ENCODE data around the gene CORO7. TPM values are rescaled to one million over a fixed set of nuclear protein-coding genes. Genes with fewer than 3 reads are reported as not detected.

CORO7 gene
- 8.9 and 10.6 TPM in 2 replicates for total RNA-seq (2014; rRNA removed; shearing (Covaris generic))

DNA sequence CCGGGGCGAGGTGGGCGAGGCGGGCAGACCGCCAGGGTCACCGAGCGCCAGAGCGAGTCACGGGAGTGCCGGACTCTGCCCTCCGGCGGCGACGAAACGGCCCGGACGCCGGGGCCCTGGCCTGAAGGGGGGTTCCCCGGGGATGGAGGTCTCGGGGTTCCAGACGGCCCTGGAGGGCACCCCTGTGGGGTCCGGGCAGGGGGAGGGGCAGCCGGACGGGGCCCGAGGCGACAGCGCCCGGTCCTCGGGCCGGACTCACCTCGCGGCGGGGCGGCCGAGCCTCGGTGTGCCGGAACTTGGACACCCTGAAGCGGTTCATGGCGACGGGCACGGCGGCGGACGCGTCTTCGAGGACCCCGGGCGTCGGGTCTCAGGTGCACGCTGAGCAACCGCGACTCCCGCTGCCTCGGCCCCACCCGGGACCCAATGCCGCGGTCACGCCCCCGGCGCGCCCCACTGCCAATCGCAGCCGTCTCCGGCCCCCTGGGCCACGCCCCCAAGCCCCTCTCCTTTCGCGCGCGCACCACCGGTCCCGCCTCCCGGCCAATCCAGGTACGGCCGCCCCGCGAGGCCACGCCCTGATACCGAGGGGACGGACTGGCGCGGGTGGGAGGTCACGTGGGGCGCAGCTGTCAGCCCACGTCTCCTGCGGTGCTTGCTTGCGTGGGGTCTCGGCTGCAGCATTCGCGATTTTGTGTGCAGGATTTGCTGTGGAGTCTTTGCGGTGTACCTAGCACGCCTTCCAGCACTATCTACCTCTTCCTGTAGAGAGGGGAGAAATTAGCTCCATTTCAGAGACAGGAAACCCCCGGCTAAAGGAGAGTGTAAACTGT is at the start of gene CORO7:
TSS of gene CORO7 (minus strand) at position 397 of the 833 bp plus-strand sequence. CDS start at position 319, 78 bp downstream.
- peak; percentile 80 for DNase-seq (ENCODE audit: low spot score)

DNA sequence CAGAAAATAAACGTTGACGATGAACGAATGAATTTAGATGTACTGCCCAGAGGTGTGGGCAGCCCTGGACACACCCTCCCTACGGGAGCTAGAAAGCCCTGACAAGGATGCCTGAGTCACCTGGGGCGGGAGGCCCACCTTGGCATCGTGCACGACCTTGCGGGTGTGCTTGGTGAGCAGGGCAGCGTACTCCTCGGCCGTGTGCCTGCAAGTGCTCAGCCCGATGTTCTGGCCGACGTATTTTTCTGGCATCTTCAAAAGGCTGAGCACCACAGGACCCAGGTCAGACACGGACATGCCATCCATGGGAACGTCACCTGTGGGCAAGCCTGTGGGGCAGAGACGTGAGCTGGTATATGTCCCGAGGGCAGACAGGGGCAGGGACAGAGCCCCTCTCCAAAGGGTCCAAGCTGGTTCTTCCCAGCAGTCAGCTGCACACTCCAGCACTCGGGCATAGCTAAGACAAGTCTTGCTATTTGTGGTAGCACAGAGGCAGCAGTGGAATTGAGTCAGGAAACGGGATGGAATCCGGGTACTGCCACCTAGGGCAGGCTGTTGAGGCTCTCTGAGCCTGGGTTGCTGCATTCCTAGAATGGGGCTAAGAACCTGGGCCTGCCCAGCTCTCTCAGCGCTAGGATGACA is 47.2 kb upstream of the CORO7 start:
- no peak for DNase-seq (ENCODE audit: low spot score)

DNA sequence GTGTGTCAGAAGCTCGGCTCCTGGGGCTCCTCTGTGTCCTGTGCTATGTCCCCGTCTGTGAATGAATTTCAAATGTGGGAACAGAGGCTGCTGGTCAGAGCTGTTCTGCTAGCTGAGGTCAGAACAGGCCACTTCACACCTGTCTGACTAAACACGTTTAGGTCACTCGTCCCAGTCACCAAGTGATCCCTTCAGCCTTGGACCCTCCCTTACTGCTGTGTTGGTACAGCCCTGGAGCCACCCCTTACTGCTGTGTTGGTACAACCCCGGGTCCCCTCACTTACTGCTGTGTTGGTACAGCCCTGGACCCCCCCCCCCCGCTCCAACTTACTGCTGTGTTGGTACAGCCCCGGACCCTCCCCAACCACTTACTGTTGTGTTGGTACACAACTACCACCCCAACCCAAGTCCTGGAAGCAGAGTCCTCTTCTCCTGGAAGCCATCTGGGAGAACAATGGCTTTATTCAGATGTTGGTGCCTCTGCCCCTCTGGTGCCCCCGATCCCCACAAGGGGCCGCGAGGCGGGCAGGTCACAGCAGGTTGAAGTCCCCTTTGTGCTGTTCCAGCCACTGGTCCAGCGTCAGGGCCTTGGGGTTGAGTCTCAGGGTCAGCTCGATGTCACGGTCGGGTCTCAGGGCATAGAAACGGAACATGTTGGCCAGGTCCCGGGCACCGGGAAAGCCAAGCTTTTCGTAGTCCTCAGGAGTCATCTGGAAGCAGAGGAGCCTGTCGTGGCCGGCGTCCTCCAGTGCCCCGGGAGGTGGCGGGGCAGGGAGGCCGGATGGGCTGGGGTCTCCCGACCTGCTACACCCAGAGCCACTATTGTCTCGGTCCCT is 45.1 kb upstream of the CORO7 start:
- DNase-seq (ENCODE audit: low spot score) = no peak

DNA sequence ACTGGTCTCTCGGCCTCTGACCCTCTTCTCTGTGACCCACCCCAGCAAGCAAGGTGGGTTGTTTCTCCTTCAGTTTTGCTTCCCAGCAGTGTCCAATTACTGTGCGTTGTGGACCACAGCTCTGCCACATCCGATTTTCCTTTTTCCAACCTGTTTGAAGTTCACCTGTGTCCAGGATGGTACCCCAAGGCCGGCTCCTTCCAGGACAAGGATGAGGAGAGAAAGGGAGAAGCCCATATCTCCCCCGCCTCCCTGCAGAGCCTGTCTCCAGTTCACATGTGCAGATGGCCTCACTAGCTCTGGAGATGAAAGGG is 44.5 kb upstream of the CORO7 start:
- no peak for DNase-seq (ENCODE audit: low spot score)

DNA sequence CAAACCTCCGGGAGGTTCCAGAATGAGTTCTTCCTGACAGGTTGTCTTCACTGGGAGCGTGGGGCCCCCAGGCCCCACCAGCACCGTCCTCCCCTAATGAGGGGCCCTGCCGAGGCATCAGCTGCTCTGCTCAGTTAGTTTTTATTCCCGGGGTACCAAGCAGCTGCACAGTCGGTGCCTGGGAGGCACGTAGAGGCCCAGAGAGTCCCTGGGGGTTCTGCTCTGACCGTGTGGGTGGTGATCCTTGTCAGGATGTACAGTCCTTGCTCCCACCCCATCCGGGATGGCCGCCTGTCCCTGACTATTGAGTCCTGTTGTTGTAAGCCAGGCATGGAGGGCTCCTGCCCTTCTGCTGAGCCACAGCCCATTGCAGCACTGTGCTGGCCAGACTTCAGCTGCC is 39.6 kb upstream of the CORO7 start:
- DNase-seq (ENCODE audit: low spot score) = no peak

DNA sequence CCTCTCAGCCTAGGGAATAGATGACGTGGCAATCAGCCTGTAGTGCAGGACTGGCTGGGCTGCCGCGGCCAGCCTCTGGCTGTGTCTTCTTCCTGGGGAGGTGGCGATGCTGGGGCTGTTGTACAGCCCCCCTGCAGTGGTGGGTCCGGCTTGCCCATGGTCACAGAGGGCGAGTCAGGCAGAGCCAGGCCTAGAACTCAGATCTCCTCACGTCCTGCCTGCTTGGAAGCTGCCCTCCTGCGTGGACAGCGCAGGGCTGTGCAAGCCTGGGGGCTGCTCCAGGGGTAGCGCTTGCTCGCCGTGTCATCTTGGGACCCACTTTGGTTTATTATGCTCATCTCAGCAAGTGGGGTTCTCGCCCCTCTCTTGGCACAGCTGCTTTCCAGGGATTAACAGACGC is 38.7 kb upstream of the CORO7 start:
- DNase-seq (ENCODE audit: low spot score) = no peak

DNA sequence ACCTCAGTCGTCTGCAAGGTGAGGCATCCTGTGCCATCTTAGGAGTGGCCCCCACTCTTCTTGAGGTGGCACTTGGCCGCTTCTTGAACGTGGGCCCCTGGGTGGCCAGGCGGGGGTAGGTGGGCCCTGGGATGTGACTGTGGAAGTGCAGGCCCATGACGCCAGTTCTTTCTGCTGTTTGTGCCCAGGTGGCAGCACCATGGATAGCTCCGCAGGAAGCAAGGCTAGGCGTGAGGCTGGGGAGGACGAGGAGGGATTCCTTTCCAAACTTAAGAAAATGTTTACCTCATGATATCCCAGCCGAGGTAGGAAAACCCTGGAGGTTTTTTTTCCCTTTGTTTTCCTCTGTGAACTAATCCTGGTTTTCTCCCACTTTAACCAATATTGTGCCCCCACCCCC is 38.2 kb upstream of the CORO7 start:
- no peak for DNase-seq (ENCODE audit: low spot score)

DNA sequence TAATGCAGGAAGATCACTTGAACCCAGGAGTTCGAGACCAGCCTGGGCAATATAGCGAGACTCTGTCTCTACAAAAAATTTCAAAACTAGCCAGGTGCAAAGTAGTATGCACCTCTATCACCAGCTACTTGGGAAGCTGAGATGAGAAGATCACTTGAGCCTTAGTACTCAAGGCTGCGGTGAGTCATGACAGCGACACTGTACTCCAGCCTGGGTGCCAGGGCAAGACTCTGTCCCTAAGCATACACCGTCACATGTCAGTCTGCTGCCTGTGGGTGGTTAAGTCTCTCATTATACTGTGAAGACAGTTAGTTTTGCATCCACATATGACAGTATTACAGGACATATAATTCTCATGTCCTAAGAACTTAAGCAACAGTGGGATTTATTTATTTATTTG is 36.3 kb upstream of the CORO7 start:
- DNase-seq (ENCODE audit: low spot score) = no peak

DNA sequence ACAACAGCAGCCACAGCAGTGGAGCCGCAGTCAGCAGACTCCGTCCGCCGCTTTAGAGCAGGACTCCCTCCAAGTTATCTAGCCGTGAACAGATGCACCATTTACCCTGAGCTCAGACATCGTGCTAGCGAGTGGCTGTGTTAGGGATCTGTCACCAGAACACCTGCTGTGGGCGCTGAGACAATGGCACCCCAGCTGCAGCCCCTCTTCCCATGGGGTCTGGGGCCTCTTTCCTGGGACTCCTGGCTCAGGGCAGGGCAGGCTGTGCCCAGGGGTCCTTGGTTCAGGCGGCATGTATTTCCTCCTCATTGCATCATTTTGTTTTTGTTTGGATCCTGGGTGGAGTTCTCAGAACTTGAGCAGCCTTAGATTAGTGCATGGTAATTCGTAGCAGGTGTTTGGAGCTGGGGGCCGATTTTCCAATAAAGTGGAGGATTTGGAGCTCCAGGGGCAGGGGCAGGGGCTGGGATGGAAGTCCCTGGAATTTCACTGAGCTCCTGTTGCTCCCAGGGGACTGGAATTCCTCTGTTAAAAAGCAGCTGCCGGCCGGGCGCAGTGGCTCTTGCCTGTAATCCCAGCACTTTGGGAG is 34.6 kb upstream of the CORO7 start:
- DNase-seq (ENCODE audit: low spot score) = no peak

DNA sequence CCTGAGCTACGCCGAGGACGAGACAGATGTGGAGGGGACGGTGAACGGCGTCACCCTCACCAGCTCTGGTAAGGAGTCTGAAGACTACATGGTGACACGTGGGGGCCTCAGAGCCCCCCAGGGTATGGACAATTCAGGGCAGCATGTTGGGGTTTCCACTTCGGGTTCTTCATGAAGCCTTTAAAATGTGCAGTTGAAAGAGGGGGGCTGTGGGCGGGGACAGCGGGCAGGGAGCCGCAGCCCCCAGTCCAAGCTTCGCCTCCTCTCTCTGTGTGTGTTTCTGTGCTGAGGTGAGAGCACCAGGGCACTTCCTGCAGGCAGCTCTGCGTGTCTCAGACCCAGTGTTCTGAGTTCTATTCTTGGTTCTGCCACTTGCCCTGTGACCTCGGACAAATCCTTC is 34.0 kb upstream of the CORO7 start:
- DNase-seq (ENCODE audit: low spot score) = no peak

DNA sequence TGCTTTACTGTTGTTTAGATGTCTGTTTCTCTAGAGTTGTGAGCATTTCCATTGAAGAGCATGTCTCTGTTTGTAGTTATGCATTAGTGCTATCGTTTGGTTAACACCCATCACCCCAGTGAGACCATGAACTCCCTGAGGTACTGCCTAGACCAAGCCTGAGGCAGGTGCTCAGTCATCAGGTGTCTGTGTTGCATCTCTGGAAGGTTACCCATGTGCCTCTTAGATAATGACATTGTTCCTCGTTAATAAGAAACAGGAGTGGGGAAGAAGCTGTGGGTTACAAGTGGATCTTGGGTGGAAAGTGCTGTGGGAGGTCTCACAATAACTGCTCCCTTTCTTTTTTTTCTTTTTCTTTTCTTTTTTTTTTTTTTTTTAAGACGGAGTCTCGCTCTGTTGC is 27.6 kb upstream of the CORO7 start:
- DNase-seq (ENCODE audit: low spot score) = no peak

DNA sequence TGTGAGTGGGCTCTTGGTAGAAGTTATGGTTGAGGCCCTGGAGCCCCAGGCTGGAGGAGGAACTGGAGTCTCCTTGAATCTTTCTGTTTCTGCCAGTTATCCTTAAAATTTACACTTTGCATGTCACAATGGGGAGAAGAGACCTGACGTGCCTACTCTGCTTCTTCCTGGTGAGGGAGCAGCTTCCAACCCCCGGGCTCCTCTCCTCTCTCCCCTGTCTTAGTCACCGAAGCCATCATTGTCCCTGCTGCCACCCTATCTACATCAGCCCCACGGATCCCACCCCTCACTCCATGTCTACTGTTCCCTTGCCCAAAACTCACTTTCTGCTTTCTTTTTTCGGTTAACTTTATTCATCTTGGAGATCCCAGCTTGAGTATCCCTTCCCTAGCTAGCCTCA is 26.9 kb upstream of the CORO7 start:
- DNase-seq (ENCODE audit: low spot score) = no peak

DNA sequence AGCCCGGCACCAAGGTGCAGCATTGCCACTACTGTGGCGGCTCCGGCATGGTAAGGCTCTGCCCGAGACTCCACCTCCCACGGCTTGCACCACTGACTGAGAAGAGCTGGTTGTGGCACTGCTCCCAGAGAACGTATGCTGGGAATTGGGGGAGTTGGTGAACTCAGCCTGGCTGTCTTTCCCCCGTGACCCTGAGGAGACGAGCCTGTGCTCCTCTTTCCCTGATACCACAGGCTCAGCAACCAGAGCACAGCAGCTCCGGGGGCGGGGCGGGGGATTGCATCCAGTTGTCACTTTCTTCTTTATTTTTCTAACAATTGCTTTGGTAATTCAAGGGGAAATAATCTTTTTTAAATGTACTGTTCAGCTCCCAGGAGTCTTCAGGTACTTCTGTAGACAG is 26.0 kb upstream of the CORO7 start:
- no peak for DNase-seq (ENCODE audit: low spot score)

DNA sequence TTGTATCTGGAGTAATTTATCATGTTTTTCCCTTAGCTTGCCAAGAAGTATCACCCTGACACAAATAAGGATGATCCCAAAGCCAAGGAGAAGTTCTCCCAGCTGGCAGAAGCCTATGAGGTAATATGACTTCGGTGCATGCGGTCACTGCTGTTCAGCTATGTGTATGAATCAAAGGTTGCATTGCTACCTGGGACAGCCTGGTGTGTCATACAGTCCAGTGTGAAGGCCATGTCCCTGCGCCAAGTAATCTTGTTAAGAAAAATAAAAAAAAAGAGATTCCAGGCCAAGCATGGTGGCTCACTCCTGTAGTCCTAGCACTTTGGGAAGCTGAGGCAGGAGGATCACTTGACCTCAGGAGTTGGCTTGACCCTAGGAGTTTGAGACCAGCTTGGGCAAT is 21.0 kb upstream of the CORO7 start:
- no peak for DNase-seq (ENCODE audit: low spot score)

DNA sequence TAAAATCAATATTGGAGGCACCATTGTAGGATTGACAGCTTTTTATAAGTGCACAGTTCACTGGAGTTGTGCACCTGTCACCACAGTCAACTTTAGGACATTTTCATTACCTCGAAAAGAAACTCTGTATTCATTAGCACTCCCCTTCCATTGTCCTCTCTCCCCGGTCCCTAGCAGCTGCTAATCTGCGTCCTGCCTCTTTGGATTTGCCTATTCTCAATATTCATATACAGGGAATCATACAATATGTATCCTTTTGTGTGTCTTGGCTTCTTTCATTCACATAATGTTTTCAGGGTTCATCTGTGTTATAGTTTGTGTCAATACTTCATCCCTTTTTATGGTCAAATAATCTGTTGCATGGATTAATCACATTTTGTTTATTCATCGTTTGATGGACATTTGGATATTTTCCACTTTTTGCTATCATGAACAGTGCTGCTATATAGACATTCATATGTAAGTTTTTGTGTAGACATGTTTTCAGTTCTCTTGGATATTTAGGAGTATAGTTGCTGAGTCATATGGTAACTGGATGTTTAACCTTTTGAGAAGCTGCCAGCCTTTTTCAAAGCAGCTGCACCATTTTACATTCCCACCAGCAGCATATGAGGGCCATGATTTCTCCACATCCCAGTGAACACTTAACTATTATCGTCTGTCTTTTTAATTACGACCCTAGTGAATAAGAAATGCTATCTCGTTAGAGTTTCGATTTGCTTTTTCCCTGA is 19.1 kb upstream of the CORO7 start:
- DNase-seq (ENCODE audit: low spot score) = no peak

DNA sequence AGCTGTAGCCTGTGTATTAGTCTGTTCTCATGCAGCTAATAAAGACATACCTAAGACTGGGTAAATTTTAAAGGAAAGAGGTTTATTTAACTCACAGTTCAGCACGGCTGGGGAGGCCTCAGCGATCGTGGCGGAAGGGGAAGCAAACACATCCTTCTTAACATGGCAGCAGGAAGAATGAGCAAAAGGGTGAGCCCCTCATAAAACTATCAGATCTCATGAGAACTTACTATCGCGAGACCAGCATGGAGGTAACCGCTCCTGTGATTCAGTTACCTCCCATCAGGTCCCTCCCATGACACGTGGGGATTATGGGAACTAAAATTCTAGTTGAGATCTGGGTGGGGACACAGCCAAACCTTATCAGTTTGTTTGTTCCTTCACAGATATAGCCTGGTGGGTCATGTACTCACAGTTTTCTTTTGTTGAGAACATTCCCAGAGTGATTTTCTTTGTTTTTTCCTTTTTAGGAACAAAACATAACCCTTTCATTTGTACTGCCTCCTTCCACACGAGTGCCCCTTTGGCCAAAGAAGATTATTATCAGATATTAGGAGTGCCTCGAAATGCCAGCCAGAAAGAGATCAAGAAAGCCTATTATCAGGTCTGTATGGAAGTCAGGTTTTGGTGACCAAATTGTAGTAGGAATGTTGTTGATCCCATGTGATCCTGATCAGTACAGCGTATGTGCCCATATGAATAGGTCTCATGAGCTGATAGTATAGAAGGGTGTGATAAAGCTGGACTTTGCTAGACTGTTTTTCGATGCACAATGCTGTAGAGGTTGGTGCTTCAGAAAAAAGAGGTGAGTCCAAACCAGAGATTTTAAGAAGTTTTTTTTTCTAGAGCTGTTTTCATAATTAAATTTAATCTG is 17.8 kb upstream of the CORO7 start:
- DNase-seq (ENCODE audit: low spot score) = no peak

DNA sequence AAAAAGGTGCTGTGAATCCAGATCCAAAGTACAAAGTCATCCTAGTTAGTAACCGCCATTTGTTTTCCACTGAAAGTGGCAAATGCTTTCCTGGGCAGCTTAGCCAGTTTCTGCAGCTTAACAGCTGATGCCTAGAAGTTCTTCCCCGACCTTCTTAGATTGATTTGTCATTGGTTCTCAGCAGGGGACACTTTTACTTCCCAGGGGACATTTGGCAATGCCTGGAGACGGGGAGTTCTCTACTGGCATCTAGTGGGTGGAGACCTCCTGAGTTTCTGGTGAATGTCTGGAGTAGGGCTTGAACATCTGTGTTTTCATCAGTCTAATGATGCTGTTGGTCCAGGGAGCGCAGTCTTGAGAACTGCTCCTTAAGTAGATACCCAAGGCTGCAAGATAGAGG is 16.8 kb upstream of the CORO7 start:
- DNase-seq (ENCODE audit: low spot score) = no peak

DNA sequence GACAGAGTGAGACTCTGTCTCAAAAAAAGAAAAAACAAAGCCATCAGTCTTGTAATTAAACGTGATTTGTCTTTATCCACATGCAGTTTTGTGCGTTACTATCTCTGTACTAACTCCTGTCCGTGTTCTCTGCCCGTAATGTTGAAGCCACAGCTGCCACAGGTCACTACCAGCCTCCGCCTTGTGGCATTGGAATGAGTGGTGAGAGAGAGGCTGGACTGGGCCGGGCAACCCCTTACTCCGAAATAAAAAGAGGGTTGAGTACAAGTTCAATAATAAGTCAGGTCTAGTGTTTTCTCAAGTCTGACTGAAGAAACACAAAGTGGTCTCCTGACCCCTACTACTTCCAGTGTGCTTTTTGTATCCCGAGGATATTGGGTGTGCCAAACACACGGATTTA is 14.6 kb upstream of the CORO7 start:
- no peak for DNase-seq (ENCODE audit: low spot score)

DNA sequence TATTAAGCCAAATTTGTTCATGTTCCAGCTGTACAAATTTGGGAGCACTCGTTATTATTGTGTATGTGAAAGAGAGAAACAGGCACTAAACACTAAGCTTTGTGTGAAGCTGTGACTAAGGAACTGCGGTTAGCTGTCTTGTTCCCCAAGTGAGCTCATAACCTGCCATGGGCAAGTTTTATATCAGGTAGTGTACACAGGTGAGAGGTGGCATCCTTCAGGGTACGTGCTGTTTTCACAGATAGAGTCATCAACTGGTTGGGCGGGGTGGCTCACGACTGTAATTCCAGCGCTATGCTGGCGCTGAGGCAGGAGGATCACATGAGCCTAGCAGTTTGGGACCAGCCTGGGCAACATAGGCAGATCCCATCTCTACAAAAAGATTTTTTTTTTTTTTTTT is 12.1 kb upstream of the CORO7 start:
- DNase-seq (ENCODE audit: low spot score) = no peak

DNA sequence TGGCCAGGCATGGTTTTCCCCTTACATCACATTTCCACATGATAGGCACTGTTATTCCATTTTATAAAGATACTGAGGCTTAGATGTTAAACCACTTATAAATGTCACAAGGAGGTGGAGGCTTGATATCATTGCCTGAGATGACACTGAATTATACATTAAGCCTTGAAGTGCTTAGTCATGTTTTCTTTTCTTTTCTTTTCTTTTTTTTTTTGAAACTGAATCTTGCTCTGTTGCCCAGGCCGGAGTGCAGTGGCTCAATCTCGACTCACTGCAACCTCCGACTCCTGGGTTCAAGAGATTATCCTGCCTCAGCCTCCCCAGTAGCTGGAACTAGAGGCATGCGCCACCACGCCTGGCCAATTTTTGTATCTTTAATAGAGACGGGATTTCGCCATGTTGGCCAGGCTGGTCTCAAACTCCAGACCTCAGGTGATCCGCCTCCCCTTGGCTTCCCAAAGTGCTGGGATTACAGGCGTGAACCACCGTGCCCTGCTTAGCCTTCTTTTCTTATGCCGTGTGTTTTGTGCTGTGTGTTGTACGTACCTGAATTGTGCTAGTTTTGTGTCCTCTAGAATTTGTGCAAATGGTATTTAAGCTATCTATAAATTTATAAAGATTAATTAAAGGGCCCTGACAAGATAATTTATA is 10.5 kb upstream of the CORO7 start:
- DNase-seq (ENCODE audit: low spot score) = no peak
